Heart left ventricle (tissue), 16 donors: ENCODE measurements around the gene RMND1. TPM values are rescaled to one million over a fixed set of nuclear protein-coding genes. Genes with fewer than 3 reads are reported as not detected.
A peak's percentile ranks its signal among the peaks of the same experiment; 100 is the strongest.

ENCODE experiments used
- ATAC-seq, 4 donors: fragments of 200-7000 bp; cut with Tn5 transposase; one replicate each; pipeline ENCODE4 v1.9.1; 2020 to 2022; ENCODE audit warnings: moderate library complexity in 4 of 4, mild to moderate bottlenecking in 3 of 4, moderate number of reproducible peaks in 1 of 4
- DNase-seq, 5 donors: peaks; one replicate each; pipeline ENCODE4 v3.0.0-alpha.2; 2020
- H3K27ac ChIP-seq, 12 donors: fragments of 200-600 bp; sonication (generic) in 4 of 12; one replicate each; pipeline versions ENCODE4 v1.5.0 to v1.8.0; 2016 to 2022; ENCODE audit warnings: mild to moderate bottlenecking in 2 of 12
- H3K27me3 ChIP-seq, 9 donors: fragments of 200-600 bp; sonication (generic) in 2 of 9; one replicate each; pipeline versions ENCODE4 v1.5.1 to v1.8.0; 2016 to 2022; ENCODE audit warnings: mild to moderate bottlenecking in 3 of 9
- H3K36me3 ChIP-seq, 9 donors: fragments of 200-600 bp; sonication (generic) in 2 of 9; one replicate each; pipeline versions ENCODE4 v1.5.0 to v1.8.0; 2018 to 2022; ENCODE audit warnings: mild to moderate bottlenecking in 2 of 9
- H3K4me1 ChIP-seq, 12 donors: fragments of 200-600 bp; sonication (generic) in 4 of 12; one replicate each; pipeline versions ENCODE4 v1.5.0 to v1.8.0; 2016 to 2022; ENCODE audit warnings: mild to moderate bottlenecking in 3 of 12
- H3K4me3 ChIP-seq, 12 donors: fragments of 200-600 bp; sonication (generic) in 4 of 12; one replicate each; pipeline versions ENCODE4 v1.5.0 to v1.8.0; 2017 to 2022; ENCODE audit warnings: mild to moderate bottlenecking in 9 of 12, moderate library complexity in 4 of 12
- H3K9me3 ChIP-seq, 12 donors: fragments of 200-600 bp; sonication (generic) in 4 of 12; one replicate each; pipeline versions ENCODE4 v1.5.0 to v1.8.0; 2016 to 2022; ENCODE audit warnings: mild to moderate bottlenecking in 1 of 12
- CTCF ChIP-seq, 12 donors: fragments of 200-600 bp; sonication (generic) in 4 of 12; IDR thresholded peaks; one replicate each; pipeline versions ENCODE4 v1.5.0 to v1.8.0; 2018 to 2022; ENCODE audit warnings: antibody characterized with exemption in 12 of 12, mild to moderate bottlenecking in 5 of 12
- POLR2A ChIP-seq, 2 donors: fragments of 450-650 bp; IDR thresholded peaks; one replicate each; pipeline ENCODE4 v1.6.1; 2017; ENCODE audit warnings: antibody characterized with exemption in 2 of 2, mild to moderate bottlenecking in 2 of 2, moderate library complexity in 2 of 2
- WGBS, 4 donors: extraction: QIAGEN DNeasy Blood & Tissue Kit in 2 of 4; methylation state at CpG; one replicate each; pipeline versions ENCODE4 v1.1.5 to v1.1.7; 2013 to 2018; 5-methylcytosine and 5-hydroxymethylcytosine counted together
- intact Hi-C, 10 donors: fragments of 100-400 bp; cut with DNase I; formaldehyde crosslinking; loops; one replicate each; pipeline versions ENCODE4 v1.11.1 to v1.14.2; 2022
- polyA plus RNA-seq, 2 donors: library from polyadenylated mRNA; stranded (reverse); fragments of 200-250 nt; gene quantifications; one replicate each; pipeline ENCODE4 v1.2.3, GENCODE V29; 2013
- total RNA-seq, 9 donors: library from RNA; depleted of rRNA in 2 of 9; stranded (reverse); fragments of >200 nt in 2 of 9; fragmentation: NEBNext Ultra II Directional in 3 of 9; extraction: Animal tissue kit (Norgen Biotek cat#: 25700) in 3 of 9; gene quantifications; one replicate each; pipeline versions ENCODE4 v1.1.0 to v1.2.4, GENCODE V29; 2016 to 2023
- donor health status: ischemic (EF 13 %, LVEDD 7.1; RV severe dilation, severe dysfunction).
- donor health status: healthy with polysubstance abuse.
- donor health status: DM: no; HTN: yes; CAD: no.
- donor health status: DM: no; HTN: no; CAD: no.
- donor health status: ischemic (EF 25% LVEDD 6.9; RV normal size, moderate dysfunction).
- donor health status: ischemic (EF 25% LVEDD 5.7; RV mildly dilated, moderate dysfunction).
- donor health status: healthy.
- donor health status: DM: yes; HTN: yes; CAD: no.
- donor health status: ischemic (EF 35%, LVEDD 5.7; RV mildly dilated, moderate dysfunction).
- donor health status: nonischemic (EF 11% LVEDD 7.7; RV severe dilation, severe dysfunction).
- donor health status: DM: yes; HTN: yes; CAD: no.
- donor health status: PGD.
- donor health status: ischemic (EF 29% LVEDD 5.4; RV normal size, mild dysfunction).
- donor health status: nonischemic (EF 23%, LVEDD 6.1; RV moderate dilation, normal function).

Gene RMND1
- total and polyA plus RNA-seq, 11 donors, result 10.2 to 21.5 (median 17.0) TPM

DNA sequence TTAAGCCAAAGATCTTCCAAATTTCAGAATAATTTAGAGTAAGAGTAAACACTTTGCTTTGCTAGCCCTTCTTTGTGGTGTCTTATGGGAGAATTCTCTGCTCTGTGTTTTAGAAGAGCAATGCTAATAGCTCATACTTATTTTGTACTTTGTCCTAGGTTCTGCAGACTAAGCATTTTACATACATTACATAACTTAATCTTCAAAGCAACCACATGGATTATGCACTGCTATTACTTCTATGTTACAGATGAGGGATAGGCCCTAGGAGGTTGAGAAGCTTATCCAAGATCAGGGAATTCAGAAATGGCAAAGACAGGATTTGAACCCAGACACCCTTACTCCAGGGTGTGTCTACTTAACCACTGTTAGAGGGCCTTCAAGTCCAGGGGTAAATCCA lies 32.1 kb upstream of the RMND1 start:
- no peak for DNase-seq

DNA sequence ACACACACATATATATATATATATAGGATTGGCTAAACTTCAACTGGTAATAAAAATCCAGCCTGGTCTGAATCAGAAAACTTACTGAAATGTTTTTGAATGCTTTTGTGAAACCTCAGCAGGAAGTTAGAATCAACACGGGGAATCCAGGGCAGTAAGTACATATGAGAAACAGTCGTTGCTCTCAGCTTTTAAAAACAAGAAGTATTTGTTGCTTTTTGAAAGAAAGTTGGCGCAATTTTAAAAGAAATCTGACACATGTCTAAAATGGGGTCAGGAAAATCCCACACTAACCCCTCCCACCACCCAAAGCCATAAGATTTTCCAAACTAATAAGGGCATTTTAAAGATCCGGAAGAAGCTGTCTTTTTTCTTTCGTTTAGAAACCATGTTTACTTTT lies 30.4 kb upstream of the RMND1 start:
- WGBS, 4 donors, result 42 to 58% (median 50%) methylated on average over 5 of the region's 5 CpGs
- DNase-seq (no peak), ATAC-seq (peak in 1 of 4 donors; percentile 16)
- peak overlapping the region in 7 of 12 donors; percentile 2 to 81 (median 54) for H3K27ac ChIP-seq
- H3K4me1 ChIP-seq, result peaks cover 0 to 34% (median 0%) of the 10 kb centered on the region in 12 donors
- intact Hi-C loops, result no loop called here
- no peaks in the 10 kb centered on the region for H3K36me3 ChIP-seq
- H3K4me3 ChIP-seq, result peak overlapping the region in 5 of 12 donors; percentile 18 to 38 (median 32)
- H3K9me3 ChIP-seq, result no peaks in the 10 kb centered on the region
- TF ChIP-seq POLR2A (IDR thresholded peaks at IDR 0.05) (no peak), CTCF (IDR thresholded peaks at IDR 0.05) (no peak)
- no peaks in the 10 kb centered on the region for H3K27me3 ChIP-seq

More for the DNA sequence above, 32.1 kb upstream of the RMND1 start:
- H3K27me3 ChIP-seq, result no peaks in the 10 kb centered on the region
- no peak for TF ChIP-seq POLR2A (IDR thresholded peaks at IDR 0.05)
- TF ChIP-seq CTCF (IDR thresholded peaks at IDR 0.05), result no peak
- H3K27ac ChIP-seq, result peak overlapping the region in 1 of 12 donors; percentile 81
- H3K4me1 ChIP-seq, result peaks cover 0 to 34% (median 0%) of the 10 kb centered on the region in 12 donors
- no peak for ATAC-seq
- H3K36me3 ChIP-seq, result no peaks in the 10 kb centered on the region
- H3K9me3 ChIP-seq, result no peaks in the 10 kb centered on the region
- no peak overlapping the region for H3K4me3 ChIP-seq
- intact Hi-C loops, result no loop called here

DNA sequence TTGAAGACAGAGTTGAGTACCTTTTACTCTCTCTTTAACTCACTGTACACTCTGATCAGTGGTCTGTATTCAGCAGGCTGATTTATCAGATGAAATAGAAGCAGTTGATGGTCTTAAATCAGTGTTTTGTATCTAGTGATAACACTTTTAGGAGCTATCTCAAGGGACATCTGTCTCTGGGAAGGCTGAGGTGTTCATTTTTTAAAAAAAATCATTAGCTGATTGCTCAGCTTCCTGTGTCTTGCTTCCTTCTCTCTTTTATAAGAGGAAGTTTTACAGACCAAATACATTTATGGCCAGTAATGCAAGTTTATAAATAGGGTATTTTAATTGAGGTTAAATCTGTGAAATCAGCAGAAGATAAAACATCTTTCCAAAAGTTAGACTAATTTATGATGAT lies 29.9 kb upstream of the RMND1 start:
- ATAC-seq, result no peak
- TF ChIP-seq CTCF (IDR thresholded peaks at IDR 0.05), result no peak
- TF ChIP-seq POLR2A (IDR thresholded peaks at IDR 0.05), result no peak
- Histone ChIP-seq H3K27me3 (no peaks in the 10 kb centered on the region), H3K4me1 (peaks cover 0 to 34% (median 0%) of the 10 kb centered on the region in 12 donors), H3K9me3 (no peaks in the 10 kb centered on the region), H3K27ac (peak overlapping the region in 3 of 12 donors; percentile 54 to 81 (median 57)), H3K4me3 (no peak overlapping the region), H3K36me3 (no peaks in the 10 kb centered on the region)
- intact Hi-C loops, result no loop called here
- no peak for DNase-seq

- ATAC-seq (no peak), DNase-seq (no peak)
- TF ChIP-seq POLR2A (IDR thresholded peaks at IDR 0.05) (no peak), CTCF (IDR thresholded peaks at IDR 0.05) (no peak)
- intact Hi-C loops, result loop anchor here in 7 of 10 donors (5.0 to 10.0 kb wide), 5 partner anchors 36 to 584 kb away; no protein-coding TSS in a partner anchor
- H3K27me3 ChIP-seq, result no peaks in the 10 kb centered on the region
- no peaks in the 10 kb centered on the region for H3K36me3 ChIP-seq
- H3K27ac ChIP-seq, result no peak overlapping the region
- WGBS, 4 donors, result 85 to 93% (median 90%) methylated on average over 6 of the region's 6 CpGs
- no peak overlapping the region for H3K4me3 ChIP-seq
- H3K9me3 ChIP-seq, result no peaks in the 10 kb centered on the region
- H3K4me1 ChIP-seq, result peaks cover 0 to 31% (median 0%) of the 10 kb centered on the region in 12 donors
Observed at GRCh38 chr6:151478670-151479069, 26.7 kb upstream of the RMND1 start.
